ENCODE results near the gene TRIM4. TPM values are rescaled to one million over a fixed set of nuclear protein-coding genes. Genes with fewer than 3 reads are reported as not detected.

The TRIM4 gene
- total RNA-seq, 1 experiment from 2014 or later, result 6.9 TPM

DNA sequence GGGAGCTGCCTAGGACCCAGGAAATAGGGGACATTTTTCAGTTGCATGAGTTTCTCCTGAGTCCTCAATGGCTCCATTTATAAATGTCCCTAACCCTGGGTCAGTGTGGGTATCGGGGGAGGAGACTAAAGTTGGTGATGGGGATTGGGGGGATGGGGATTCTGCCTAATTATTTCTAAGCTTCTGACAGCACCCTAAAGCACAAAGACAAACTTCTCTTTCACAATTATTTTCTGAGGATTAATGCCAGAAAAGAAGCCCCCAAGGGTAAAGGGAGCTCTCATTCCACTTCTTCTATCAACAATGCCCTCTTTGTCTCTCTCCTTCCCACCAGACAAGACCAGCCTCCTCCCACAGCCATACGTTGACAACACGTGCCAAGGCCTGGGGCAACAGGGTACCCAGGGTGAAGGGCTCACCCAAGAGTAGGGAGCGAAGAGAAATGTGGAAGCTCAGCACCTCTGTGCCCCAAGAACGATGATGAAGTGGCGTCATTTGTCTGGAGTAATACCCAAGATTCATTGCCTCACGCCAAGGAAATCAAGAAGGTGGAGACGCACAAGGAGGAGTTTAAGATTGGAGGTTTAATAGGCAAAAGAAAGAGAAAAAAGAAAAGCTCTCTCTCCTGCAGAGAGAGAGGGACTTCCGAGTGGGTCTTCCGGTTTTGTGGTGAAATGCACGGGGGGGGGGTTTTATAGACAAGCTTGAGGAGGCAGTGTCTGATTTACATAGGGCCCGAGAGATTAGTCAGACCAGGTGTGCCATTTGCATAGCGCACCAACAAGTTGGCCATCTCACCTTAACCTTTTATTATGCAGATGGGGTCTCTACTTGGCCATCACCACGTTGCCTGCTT, 24.5 kb upstream of the TRIM4 start:
- Histone ChIP-seq H2AK5ac (ENCODE audit: insufficient read length, low read length) (peak overlapping the region; percentile 72), H3K27me3 (ENCODE audit: insufficient read depth, low read length) (no peaks in the 10 kb centered on the region), H3K27ac (ENCODE audit: insufficient read length, low read depth, low read length) (peak overlapping the region; percentile 100), H3K9ac (ENCODE audit: extremely low read depth, insufficient read length, low read length) (peak overlapping the region; percentile 16), H3K56ac (ENCODE audit: insufficient read length, low read depth, low read length) (peak overlapping the region; percentile 23), H3K14ac (ENCODE audit: insufficient read depth, low read length) (peak overlapping the region; percentile 83), H3K79me1 (ENCODE audit: insufficient read depth, low read depth, low read length, poor library complexity, severe bottlenecking) (no peaks in the 10 kb centered on the region), H2BK15ac (ENCODE audit: low read depth, low read length) (no peak overlapping the region), H4K5ac (ENCODE audit: insufficient read length, low read depth, low read length) (peak overlapping the region; percentile 75), H2AFZ (ENCODE audit: low read length) (no peak overlapping the region), H3K9me3 (ENCODE audit: control insufficient read depth, low read depth, low read length) (no peaks in the 10 kb centered on the region), H4K91ac (ENCODE audit: insufficient read length, low read depth, low read length) (peak overlapping the region; percentile 75), H2BK120ac (ENCODE audit: low read depth, low read length, poor library complexity, severe bottlenecking) (peak overlapping the region; percentile 85), H3T11ph (ENCODE audit: low read length) (peak overlapping the region; percentile 67), H3K23me2 (ENCODE audit: insufficient read length, low read depth, low read length, poor library complexity, severe bottlenecking) (no peaks in the 10 kb centered on the region), H3K4me1 (ENCODE audit: insufficient read depth, low read length) (peaks cover 11% of the 10 kb centered on the region; the same call in 1 of the 2 replicates), H3K4ac (ENCODE audit: low read depth, low read length) (no peak overlapping the region; the same call in 1 of the 2 replicates), H2BK20ac (ENCODE audit: low read depth, low read length, poor library complexity, severe bottlenecking) (no peak overlapping the region), H3K18ac (ENCODE audit: insufficient read length, low read depth, low read length) (peak overlapping the region; percentile 96), H3K79me2 (ENCODE audit: insufficient read depth, low read length) (no peaks in the 10 kb centered on the region), H2BK5ac (ENCODE audit: insufficient read length, low read length) (peak overlapping the region; percentile 86), H3K4me2 (ENCODE audit: insufficient read depth, insufficient read length, low read length) (peak overlapping the region; percentile 40), H4K20me1 (ENCODE audit: control insufficient read depth, insufficient read depth, insufficient read length) (no peaks in the 10 kb centered on the region), H4K8ac (replicated peaks; ENCODE audit: insufficient read length, low read depth, low read length) (no peak overlapping the region), H2BK12ac (ENCODE audit: insufficient read length, low read depth, low read length) (peak overlapping the region; percentile 94), H3K23ac (ENCODE audit: insufficient read length, low read depth, low read length) (no peak overlapping the region)
- Mint-ChIP-seq H3K4me1 (peaks cover 26 to 41% of the 10 kb centered on the region in 2 experiments), H3K36me3 (ENCODE audit: insufficient read depth in 1 of 3, low read depth in 3 of 3) (peaks cover 18 to 52% (median 31%) of the 10 kb centered on the region in 3 experiments), H3K9me3 (peaks cover 36 to 48% of the 10 kb centered on the region in 2 experiments), H3K4me3 (peak overlapping the region; percentile 56 to 57), H3K27me3 (ENCODE audit: low read depth) (peaks cover 4% of the 10 kb centered on the region), H3K27ac (peak overlapping the region; percentile 99 to 100 (median 100))
- TF ChIP-seq, protein P1, sequence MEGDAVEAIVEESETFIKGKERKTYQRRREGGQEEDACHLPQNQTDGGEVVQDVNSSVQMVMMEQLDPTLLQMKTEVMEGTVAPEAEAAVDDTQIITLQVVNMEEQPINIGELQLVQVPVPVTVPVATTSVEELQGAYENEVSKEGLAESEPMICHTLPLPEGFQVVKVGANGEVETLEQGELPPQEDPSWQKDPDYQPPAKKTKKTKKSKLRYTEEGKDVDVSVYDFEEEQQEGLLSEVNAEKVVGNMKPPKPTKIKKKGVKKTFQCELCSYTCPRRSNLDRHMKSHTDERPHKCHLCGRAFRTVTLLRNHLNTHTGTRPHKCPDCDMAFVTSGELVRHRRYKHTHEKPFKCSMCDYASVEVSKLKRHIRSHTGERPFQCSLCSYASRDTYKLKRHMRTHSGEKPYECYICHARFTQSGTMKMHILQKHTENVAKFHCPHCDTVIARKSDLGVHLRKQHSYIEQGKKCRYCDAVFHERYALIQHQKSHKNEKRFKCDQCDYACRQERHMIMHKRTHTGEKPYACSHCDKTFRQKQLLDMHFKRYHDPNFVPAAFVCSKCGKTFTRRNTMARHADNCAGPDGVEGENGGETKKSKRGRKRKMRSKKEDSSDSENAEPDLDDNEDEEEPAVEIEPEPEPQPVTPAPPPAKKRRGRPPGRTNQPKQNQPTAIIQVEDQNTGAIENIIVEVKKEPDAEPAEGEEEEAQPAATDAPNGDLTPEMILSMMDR (conservative IDR thresholded peaks at IDR 0.05), result no peak
- no CpG with 5 or more reads among the region's 14 CpGs for WGBS (ENCODE audit: extremely low coverage, insufficient read length, low lambda C conversion rate)
- DNase-seq, result peak; percentile 98
